ENCODE data around the gene SYDE1. TPM values are rescaled to one million over a fixed set of nuclear protein-coding genes. Genes with fewer than 3 reads are reported as not detected.

Gene SYDE1
- total and polyA plus RNA-seq, 2 donors from 2014 or later, result 13.9 to 26.9 TPM

DNA sequence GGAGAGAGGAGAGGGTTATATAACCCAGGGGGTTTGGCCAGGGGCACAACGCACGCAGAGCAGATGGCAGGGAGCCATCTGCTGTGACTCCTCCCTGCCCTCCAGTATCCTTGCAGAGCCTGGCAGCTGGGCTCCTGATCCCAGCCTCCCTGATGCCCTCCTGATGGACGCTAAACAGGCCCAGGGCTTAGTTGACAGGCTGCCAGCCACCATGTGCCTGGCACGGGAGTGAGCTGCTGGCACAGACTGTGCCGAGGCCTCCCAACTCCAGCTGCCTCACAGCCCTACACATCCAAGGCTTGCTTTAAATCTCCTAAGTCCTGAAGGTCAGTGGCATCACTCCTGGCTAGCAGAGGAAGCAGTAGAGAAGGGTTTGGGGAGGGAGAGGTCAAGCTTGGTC, 16.7 kb downstream of the SYDE1 start:
- H3K27me3 ChIP-seq (ENCODE audit: control insufficient read depth, insufficient read depth, low read length), result no peaks in the 10 kb centered on the region
- intact Hi-C loops (cut with DNase I), result no loop called here
- H3K9me3 ChIP-seq (ENCODE audit: control insufficient read depth in 2 of 3, insufficient read depth in 1 of 3, low read length in 3 of 3), result no peaks in the 10 kb centered on the region
- H3K4me1 ChIP-seq (ENCODE audit: control insufficient read depth in 2 of 3, insufficient read depth in 2 of 3, low read depth in 1 of 3, low read length in 3 of 3), result peaks cover 0 to 14% (median 5%) of the 10 kb centered on the region in 3 donors
- H3K9ac ChIP-seq (ENCODE audit: low read length in 3 of 3), result peak overlapping the region in 1 of 3 donors; percentile 98
- peaks cover 3 to 20% (median 13%) of the 10 kb centered on the region in 3 donors for H3K36me3 ChIP-seq (ENCODE audit: control insufficient read depth in 2 of 3, insufficient read depth in 3 of 3, low read length in 3 of 3)
- TF ChIP-seq, protein P1, sequence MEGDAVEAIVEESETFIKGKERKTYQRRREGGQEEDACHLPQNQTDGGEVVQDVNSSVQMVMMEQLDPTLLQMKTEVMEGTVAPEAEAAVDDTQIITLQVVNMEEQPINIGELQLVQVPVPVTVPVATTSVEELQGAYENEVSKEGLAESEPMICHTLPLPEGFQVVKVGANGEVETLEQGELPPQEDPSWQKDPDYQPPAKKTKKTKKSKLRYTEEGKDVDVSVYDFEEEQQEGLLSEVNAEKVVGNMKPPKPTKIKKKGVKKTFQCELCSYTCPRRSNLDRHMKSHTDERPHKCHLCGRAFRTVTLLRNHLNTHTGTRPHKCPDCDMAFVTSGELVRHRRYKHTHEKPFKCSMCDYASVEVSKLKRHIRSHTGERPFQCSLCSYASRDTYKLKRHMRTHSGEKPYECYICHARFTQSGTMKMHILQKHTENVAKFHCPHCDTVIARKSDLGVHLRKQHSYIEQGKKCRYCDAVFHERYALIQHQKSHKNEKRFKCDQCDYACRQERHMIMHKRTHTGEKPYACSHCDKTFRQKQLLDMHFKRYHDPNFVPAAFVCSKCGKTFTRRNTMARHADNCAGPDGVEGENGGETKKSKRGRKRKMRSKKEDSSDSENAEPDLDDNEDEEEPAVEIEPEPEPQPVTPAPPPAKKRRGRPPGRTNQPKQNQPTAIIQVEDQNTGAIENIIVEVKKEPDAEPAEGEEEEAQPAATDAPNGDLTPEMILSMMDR (IDR thresholded peaks at IDR 0.05; ENCODE audit: borderline replicate concordance, extremely low read depth, insufficient read depth), result no peak
- H3K4me3 ChIP-seq (ENCODE audit: low read length in 3 of 3), result peak overlapping the region in 1 of 3 donors; percentile 96
- DNase-seq, result no peak
- peak overlapping the region; percentile 1 to 64 for H3K27ac ChIP-seq (ENCODE audit: low read depth in 2 of 2, low read length in 2 of 2)
- FAIRE-seq, result no peak

DNA sequence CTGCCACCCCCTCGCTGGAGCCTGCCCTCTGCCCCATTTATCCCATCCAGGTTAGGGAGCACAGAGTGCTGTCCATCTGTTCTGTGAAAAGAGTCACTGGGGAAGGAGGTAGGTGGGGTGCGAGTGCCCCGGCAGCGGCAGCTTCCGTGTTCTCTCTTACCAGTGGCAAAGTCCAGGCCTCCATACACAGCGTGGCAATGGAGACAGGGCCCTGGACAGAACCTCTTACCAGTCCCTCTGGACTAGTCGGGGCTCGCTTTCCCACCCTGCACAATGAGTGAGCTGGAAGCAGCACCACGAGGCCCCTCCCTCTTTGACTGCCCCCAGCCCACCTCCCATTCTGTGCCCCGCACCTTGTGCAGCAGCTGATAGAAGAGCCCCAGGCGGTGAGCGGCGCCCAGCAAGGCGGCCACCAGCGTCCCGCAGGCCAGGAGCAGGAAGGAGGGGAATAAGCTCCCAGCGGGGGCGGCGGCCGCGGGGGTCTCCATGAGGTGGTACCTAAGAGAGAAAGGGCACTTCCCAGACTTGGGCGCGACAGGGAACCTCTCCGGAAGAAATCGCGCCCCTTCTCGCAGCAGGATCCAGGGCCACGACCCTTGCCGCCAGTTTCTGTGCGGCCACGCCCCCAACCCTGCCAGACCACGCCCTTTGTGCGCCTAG, 17.5 kb downstream of the SYDE1 start:
- peaks cover 3 to 15% (median 10%) of the 10 kb centered on the region in 3 donors for H3K36me3 ChIP-seq (ENCODE audit: control insufficient read depth in 2 of 3, insufficient read depth in 3 of 3, low read length in 3 of 3)
- peak overlapping the region; percentile 97 to 100 for H3K27ac ChIP-seq (ENCODE audit: low read depth in 2 of 2, low read length in 2 of 2)
- TF ChIP-seq, protein P1 (IDR thresholded peaks at IDR 0.05; ENCODE audit: borderline replicate concordance, extremely low read depth, insufficient read depth), result no peak
- H3K27me3 ChIP-seq (ENCODE audit: control insufficient read depth, insufficient read depth, low read length), result no peaks in the 10 kb centered on the region
- peak overlapping the region; percentile 71 to 98 (median 80) for H3K9ac ChIP-seq (ENCODE audit: low read length in 3 of 3)
- no peak for DNase-seq
- intact Hi-C loops (cut with DNase I), result no loop called here
- H3K4me1 ChIP-seq (ENCODE audit: control insufficient read depth in 2 of 3, insufficient read depth in 2 of 3, low read depth in 1 of 3, low read length in 3 of 3), result peaks cover 0 to 11% (median 4%) of the 10 kb centered on the region in 3 donors
- no peak for FAIRE-seq
- no peaks in the 10 kb centered on the region for H3K9me3 ChIP-seq (ENCODE audit: control insufficient read depth in 2 of 3, insufficient read depth in 1 of 3, low read length in 3 of 3)
- peak overlapping the region; percentile 89 to 96 (median 89) for H3K4me3 ChIP-seq (ENCODE audit: low read length in 3 of 3)

DNA sequence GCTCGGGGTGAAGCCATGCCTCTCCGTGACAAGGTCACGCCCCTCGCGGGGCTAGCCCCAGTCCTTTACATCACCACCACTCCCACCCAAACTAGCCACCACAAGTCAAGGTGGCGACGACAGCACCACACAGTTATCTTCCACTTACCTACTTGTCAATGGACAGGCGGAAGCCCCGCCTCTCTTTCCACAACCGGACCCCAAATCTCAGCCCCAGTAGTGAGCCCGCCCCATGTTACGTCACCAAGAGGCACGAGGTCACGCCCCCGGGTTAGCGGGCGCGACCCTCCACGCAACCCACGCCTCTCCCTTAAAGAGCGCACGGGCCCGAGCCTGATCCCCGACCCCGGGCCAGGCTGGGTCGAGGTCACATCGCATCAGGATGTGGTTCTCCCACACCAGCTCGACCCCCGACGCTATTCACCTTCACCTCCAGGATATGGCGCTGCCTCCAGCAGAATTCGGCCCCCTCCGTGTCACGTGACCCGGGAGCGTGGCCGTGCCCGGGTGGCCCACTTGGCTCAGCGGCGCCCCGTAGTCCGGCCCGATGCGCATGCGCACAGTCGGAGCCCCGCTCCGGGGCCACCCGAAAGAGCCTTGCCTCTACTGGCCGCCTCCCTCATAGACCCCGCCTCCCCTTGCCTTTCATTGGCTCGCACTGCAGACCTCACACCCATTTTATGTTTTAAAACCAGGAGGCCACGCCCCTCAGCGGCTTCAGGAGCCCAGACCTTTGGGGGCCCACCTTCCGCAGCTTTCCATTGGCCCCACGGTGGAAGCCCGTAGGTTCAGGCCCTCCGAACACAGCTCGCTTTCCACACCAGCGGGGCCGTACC, 18.2 kb downstream of the SYDE1 start:
- Histone ChIP-seq H3K27me3 (ENCODE audit: control insufficient read depth, insufficient read depth, low read length) (no peaks in the 10 kb centered on the region), H3K36me3 (ENCODE audit: control insufficient read depth in 2 of 3, insufficient read depth in 3 of 3, low read length in 3 of 3) (peaks cover 3 to 11% (median 7%) of the 10 kb centered on the region in 3 donors), H3K9me3 (ENCODE audit: control insufficient read depth in 2 of 3, insufficient read depth in 1 of 3, low read length in 3 of 3) (no peaks in the 10 kb centered on the region), H3K4me1 (ENCODE audit: control insufficient read depth in 2 of 3, insufficient read depth in 2 of 3, low read depth in 1 of 3, low read length in 3 of 3) (peaks cover 0 to 11% (median 4%) of the 10 kb centered on the region in 3 donors), H3K27ac (ENCODE audit: low read depth in 2 of 2, low read length in 2 of 2) (peak overlapping the region; percentile 97 to 100), H3K9ac (ENCODE audit: low read length in 3 of 3) (peak overlapping the region; percentile 71 to 98 (median 80)), H3K4me3 (ENCODE audit: low read length in 3 of 3) (peak overlapping the region; percentile 89 to 96 (median 89))
- DNase-seq (peak; percentile 99 to 100 (median 99)), FAIRE-seq (peak; percentile 55)
- intact Hi-C loops (cut with DNase I), result no loop called here
- TF ChIP-seq, protein P1 (IDR thresholded peaks at IDR 0.05; ENCODE audit: borderline replicate concordance, extremely low read depth, insufficient read depth), result no peak

All from kidney (tissue), 14 donors.